Osteoblast (primary cell): Measurements from ENCODE around the gene ZBP1. TPM values are rescaled to one million over a fixed set of nuclear protein-coding genes. Genes with fewer than 3 reads are reported as not detected.

Experiments
- DNase-seq: peaks from one replicate; pipeline ENCODE4 v3.0.0; 2011; ENCODE audit warnings: low spot score, mixed read lengths; ENCODE audit not compliant: insufficient read length; ENCODE audit errors: missing footprints
- H2AFZ ChIP-seq: 2 replicates; pipeline ENCODE4 v1.6.0; 2011; ENCODE audit warnings: mild to moderate bottlenecking, low read length
- H3K27ac ChIP-seq: 2 replicates; pipeline ENCODE4 v1.5.1; 2011; ENCODE audit warnings: mild to moderate bottlenecking, low read depth, low read length, moderate library complexity
- H3K27me3 ChIP-seq: 2 replicates; pipeline ENCODE4 v1.6.0; 2012; ENCODE audit warnings: mild to moderate bottlenecking, control low read depth, inconsistent platforms, low read length, moderate library complexity; ENCODE audit not compliant: insufficient read depth
- H3K36me3 ChIP-seq: 2 replicates; pipeline ENCODE4 v1.5.1; 2011; ENCODE audit warnings: mild to moderate bottlenecking, low read length, control low read depth, moderate library complexity; ENCODE audit not compliant: insufficient read depth
- H3K4me1 ChIP-seq: 2 replicates; pipeline ENCODE4 v1.5.1; 2011; ENCODE audit warnings: mild to moderate bottlenecking, low read length, control low read depth, moderate library complexity; ENCODE audit not compliant: insufficient read depth
- H3K4me2 ChIP-seq: 2 replicates; pipeline ENCODE4 v1.6.0; 2011; ENCODE audit warnings: mild to moderate bottlenecking, low read length; ENCODE audit not compliant: insufficient read depth
- H3K4me3 ChIP-seq: fragments of 200-600 bp; sonication (generic); 3 replicates; pipeline ENCODE4 v1.5.1; 2012; ENCODE audit warnings: mild to moderate bottlenecking, low read length, inconsistent platforms; ENCODE audit not compliant: insufficient read depth
- H3K79me2 ChIP-seq: 2 replicates; pipeline ENCODE4 v1.6.0; 2012; ENCODE audit warnings: mild to moderate bottlenecking, low read length, control low read depth, inconsistent platforms; ENCODE audit not compliant: insufficient read depth
- H3K9me3 ChIP-seq: 2 replicates; pipeline ENCODE4 v1.5.1; 2011; ENCODE audit warnings: low read depth, low read length, control low read depth
- H4K20me1 ChIP-seq: 2 replicates; pipeline ENCODE4 v1.6.0; 2012; ENCODE audit warnings: mild to moderate bottlenecking, low read length, control low read depth; ENCODE audit not compliant: insufficient read depth
- total RNA-seq: library from RNA; depleted of rRNA; stranded (reverse); fragments of >200 nt; gene quantifications from 2 replicates; pipeline ENCODE4 v1.2.3, GENCODE V29; 2012
- TF ChIP-seq, protein P1 (sequence below): IDR thresholded peaks from 2 replicates; pipeline ENCODE4 v1.5.1; 2011; ENCODE audit warnings: mild to moderate bottlenecking, low read depth, low read length, moderate library complexity; ENCODE audit errors: extremely low read depth

Gene ZBP1
- total RNA-seq, 1 donor: not detected

DNA sequence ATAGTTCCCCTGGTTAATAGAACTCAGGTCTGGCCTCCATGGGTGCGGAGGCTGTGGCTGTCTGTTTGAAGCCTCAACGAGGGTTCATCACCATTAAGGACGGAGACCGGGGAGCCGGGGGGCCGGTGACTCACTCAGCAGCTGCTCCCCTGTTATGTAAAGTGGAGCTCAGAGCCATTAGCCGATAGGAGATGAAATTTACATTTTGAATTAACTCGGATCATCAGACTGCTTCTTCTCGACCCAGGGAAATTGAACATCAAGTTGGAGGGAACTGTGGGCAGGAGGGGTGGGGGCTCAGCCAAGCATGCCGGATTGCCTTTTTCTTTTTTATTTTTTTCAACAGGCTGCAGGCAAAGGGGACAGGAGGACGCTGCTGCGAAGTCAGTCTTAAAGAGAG lies 47.0 kb downstream of the ZBP1 start:
- Histone ChIP-seq H3K4me1 (no peaks in the 10 kb centered on the region), H3K27ac (no peak overlapping the region), H3K4me2 (no peak overlapping the region), H2AFZ (no peak overlapping the region), H3K9me3 (no peaks in the 10 kb centered on the region), H3K4me3 (no peak overlapping the region), H4K20me1 (no peaks in the 10 kb centered on the region), H3K27me3 (peaks cover 28% of the 10 kb centered on the region), H3K36me3 (no peaks in the 10 kb centered on the region), H3K79me2 (no peaks in the 10 kb centered on the region)
- no peak for DNase-seq
- TF ChIP-seq, protein P1, sequence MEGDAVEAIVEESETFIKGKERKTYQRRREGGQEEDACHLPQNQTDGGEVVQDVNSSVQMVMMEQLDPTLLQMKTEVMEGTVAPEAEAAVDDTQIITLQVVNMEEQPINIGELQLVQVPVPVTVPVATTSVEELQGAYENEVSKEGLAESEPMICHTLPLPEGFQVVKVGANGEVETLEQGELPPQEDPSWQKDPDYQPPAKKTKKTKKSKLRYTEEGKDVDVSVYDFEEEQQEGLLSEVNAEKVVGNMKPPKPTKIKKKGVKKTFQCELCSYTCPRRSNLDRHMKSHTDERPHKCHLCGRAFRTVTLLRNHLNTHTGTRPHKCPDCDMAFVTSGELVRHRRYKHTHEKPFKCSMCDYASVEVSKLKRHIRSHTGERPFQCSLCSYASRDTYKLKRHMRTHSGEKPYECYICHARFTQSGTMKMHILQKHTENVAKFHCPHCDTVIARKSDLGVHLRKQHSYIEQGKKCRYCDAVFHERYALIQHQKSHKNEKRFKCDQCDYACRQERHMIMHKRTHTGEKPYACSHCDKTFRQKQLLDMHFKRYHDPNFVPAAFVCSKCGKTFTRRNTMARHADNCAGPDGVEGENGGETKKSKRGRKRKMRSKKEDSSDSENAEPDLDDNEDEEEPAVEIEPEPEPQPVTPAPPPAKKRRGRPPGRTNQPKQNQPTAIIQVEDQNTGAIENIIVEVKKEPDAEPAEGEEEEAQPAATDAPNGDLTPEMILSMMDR: no peak

DNA sequence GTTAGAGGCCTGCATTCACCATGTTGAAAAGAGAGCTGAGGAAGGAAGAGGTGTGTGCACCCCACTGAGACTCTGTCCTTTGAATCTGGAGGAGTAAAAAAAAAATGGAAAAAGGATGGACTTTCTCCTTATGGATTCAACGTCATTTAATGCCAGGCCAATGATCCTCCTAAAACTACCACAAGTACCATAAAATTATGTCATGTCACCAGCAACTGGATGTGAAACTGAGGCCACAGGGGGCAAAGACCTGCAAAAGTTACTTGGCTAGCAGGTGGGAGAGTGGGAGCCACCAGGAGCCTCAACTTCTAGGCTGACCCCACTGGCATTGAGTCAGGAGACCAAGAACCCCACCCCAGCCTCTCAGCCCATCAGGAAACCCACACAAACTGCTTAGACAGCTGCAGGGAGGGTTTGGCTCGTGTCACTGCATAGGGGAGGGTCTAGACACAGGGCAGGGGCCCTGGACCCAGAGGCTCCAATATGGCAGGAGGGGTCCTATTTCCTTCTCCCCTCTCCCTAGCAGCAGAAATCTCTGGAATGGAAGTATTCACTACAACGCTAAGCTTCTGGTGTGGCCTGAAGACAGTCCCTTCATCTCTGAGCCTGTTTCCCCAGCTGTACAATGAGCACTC lies 48.3 kb downstream of the ZBP1 start:
- TF ChIP-seq, protein P1: no peak
- Histone ChIP-seq H3K4me2 (no peak overlapping the region), H3K79me2 (no peaks in the 10 kb centered on the region), H4K20me1 (no peaks in the 10 kb centered on the region), H3K9me3 (no peaks in the 10 kb centered on the region), H3K36me3 (no peaks in the 10 kb centered on the region), H2AFZ (no peak overlapping the region), H3K4me1 (no peaks in the 10 kb centered on the region), H3K27ac (no peak overlapping the region), H3K27me3 (peaks cover 34% of the 10 kb centered on the region), H3K4me3 (no peak overlapping the region)
- DNase-seq: peak; percentile 35

DNA sequence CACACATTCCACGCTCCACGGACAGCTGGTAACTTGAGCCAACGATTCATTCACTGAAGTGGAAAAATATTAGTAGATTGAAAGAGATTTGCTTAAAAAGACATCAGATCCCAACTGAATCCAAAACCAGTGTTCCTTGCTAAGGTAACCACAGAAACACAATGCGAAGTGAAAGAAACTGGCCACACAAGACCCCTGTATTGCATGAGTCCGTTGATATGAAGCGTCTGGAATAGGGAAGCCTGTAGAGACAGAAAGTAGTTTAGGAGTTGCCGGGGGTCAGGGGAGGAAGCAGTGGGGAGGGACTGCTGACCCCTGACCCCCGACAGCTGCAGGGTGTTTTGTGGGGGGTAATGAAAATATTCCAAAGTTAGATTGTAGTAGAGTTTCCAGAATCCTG lies 49.3 kb downstream of the ZBP1 start:
- Histone ChIP-seq H3K27ac (no peak overlapping the region), H3K36me3 (no peaks in the 10 kb centered on the region), H3K79me2 (no peaks in the 10 kb centered on the region), H3K4me2 (no peak overlapping the region), H4K20me1 (no peaks in the 10 kb centered on the region), H3K9me3 (no peaks in the 10 kb centered on the region), H2AFZ (no peak overlapping the region), H3K27me3 (peaks cover 27% of the 10 kb centered on the region), H3K4me1 (no peaks in the 10 kb centered on the region), H3K4me3 (no peak overlapping the region)
- peak; percentile 48 for DNase-seq
- TF ChIP-seq, protein P1: no peak

DNA sequence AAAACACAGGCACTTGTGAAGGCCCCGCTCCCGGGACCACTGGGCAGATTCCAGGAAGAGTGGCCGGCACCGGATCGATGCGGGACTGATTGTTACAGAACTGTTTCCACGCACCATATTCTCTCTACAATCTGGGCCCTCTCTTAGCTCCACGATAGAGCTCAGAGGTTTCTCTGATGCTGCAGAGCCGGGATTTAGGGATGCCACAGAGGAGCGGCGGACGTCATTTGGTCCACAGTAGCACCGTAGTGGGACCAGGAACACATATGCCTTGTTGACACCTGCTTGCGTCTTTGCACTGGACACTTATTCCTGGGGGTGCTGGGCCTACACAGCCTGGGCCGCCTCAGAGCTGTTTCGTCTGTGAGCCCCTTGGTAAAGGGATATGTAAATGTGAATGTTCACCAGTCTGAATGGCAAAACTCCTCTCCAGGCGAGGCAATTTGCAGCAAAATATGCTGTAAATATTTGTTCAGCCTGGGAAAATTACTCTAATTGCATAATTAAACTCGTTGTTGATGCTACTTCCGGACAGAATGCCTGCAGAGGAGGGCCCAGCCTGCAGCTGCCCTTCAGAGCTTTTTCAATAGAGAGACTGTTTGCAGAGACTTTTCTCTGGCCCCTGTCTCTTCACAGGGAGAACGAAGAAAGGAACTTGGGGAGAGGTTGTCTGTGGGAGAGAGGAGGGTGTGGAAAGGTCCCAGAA lies 49.9 kb downstream of the ZBP1 start:
- Histone ChIP-seq H3K4me3 (no peak overlapping the region), H3K4me1 (no peaks in the 10 kb centered on the region), H3K9me3 (no peaks in the 10 kb centered on the region), H3K4me2 (no peak overlapping the region), H4K20me1 (no peaks in the 10 kb centered on the region), H3K27ac (no peak overlapping the region), H3K79me2 (no peaks in the 10 kb centered on the region), H3K27me3 (peaks cover 27% of the 10 kb centered on the region), H3K36me3 (no peaks in the 10 kb centered on the region), H2AFZ (no peak overlapping the region)
- TF ChIP-seq, protein P1: no peak
- DNase-seq: peak; percentile 13
